Amniotic epithelial cell (primary cell): Measurements from ENCODE around the gene STAT1.
"Not testable (repeated sequence)": the region's sequence is repeated elsewhere in the genome, so short reads cannot be mapped to it uniquely, and the experiment has no call there.

Source experiments
- DNase-seq: peaks from one replicate; pipeline ENCODE4 v3.0.0-alpha.2; 2010; ENCODE audit warnings: low read depth

STAT1 gene

DNA sequence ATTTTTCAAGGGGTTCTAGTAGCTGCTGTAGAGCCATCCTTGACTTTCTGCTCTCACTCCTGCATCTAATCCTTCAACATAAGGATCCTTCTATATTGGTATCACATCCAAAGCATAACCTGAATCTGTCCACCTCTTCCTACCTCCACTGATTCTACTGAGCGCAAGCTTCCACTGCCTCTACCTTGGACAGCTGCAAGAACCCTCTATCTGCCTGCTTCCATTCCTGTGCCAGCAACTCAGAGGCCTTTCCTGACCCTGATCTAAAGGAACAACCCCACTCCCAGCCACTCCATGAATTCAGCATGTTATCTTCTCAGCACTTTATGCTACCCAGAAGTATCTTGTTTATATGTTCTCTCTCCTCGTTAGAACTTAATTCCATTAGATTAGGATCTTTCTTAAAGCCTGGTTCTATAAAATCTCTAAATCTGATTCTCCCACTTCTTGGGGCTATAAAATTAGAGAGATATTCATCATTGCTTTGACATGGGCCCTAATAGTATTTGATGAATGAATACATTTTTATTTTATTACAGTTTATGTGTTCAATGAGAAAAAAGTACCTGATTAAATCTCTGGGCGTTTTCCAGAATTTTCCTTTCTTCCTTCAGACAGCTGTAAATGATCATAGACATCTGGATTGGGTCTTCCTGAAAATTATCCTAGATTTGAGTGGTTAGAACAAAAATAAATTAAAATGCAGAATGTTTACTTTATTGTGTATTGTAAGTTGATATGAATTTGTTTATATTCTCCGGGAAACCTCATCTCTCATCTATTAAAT is 6.8 kb downstream of the STAT1 start:
- DNase-seq: no peak

DNA sequence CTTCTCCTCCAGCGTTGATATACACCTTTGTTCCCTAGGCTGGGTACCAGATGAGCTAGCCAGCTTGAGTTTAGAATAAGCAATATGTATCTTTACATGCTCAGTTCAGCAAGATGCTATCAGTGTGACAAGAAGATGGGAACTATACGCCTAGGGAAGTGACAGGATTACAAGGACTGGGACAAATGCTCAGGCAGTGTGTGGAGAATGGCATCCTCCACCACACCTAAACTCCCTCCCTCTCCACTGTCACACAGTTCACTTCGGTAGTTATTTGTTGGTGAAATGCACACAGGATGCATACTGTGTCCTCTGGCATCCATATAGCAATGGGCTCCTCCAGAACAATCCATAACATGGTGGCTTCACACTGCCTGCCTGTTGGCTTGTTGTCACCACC is 7.7 kb downstream of the STAT1 start:
- DNase-seq: no peak

DNA sequence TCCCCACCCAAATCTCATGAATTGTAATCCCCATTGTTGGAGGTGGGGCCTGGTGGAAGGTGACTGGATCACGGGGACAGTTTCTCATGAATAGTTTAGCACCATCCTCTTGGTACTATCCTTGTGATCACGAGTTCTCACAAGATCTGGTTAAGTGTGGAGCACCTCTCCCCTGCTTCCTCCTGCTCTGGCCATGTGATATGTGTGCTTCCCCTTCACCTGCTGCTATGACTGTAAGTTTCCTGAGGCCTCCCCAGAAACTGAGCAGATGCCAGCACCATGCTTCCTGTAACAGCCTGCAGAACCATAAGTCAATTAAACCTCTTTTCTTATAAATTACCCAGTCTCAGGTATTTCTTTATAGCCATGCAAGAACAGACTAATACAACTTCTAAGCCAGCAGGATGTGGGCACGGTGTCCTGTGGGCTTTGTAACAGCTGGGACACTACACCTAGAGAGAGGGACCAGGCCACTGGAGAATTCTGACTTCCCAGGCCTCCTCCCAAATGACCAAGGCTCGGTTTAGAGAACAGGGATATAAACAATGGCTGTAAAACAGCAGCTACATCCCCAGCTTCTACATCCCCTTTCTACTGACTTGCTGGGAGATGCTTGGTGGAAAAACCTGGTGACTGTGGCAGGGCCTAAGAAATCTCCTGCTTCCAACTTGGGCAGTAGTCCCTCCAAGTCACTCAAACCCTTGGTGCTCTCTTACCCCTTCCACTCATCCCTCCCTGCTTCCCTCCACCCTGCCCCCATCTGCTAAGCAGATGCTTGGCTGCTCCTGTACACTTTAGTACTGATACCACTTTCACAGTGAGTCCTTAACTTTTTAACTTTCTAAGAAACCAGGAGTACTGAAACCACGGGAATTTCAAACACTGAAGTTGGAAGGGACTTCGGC is 10.3 kb downstream of the STAT1 start:
- no peak for DNase-seq

DNA sequence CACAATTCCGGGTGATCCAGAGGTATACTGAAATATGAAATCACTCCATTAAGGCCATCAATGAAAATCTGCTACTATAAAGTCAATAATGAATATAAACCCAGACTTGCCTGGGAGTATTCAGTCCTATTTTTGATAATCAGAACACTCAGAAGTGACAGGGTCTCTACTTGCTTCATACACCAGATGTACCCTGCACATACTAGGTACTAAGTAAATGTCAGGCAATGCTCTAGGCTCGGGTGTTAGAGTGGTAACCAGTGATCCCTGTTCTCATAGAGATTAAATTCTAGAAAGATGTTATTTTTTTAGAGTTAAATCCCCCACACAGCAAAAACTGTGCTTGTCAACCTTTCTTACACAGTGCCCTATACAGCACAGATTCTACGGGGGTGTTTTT is 12.3 kb downstream of the STAT1 start:
- DNase-seq: no peak

DNA sequence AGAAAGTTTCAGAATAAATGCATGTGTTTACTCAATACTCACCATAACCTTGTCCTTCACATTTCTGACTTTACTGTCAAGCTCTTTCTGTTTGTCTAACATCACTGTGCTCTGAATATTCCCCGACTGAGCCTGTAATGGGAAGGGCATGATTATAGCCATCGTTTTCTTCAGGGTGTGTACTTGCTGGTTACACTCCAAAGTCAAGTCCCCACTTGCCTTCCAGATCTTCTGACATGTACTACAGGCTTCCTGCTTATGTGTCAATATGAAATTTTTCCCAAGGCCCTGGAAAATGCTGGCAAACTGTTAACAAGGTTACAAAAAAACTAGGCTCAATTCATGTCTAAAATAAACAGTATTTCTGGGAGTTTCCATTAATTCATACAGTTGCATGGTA is 12.9 kb downstream of the STAT1 start:
- no peak for DNase-seq

DNA sequence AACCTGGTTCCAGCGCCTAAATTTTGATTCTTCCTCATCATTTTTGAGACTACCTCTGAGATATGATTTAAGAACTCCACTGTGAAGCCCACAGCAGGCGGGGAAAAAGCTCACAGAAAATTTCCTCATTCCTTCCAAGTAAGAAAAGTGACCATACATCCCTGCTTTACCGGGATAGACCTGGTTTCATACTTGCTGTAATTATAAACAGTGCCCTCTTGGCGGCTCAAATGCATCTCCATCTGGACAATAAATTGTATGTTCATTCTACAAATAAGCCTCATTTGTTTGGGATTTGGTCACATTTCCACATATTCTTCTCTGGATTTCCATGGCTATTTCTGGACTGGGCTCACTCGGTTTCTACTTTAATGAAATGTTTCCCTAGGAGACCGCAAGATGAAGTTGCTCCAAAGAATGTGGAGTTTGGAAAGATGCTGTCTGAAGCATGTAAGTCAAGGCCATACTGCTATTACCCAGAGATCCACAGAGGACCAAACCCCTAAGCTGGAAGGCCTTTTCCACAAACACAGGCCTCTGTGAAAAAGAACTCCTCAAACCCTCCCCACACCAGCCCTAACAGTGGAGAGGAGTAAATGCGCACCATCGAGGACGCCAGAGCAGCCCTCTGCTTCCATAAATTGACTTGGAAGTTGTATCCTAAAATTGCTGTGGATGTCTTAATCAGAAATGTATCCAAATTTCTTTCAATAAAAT is 13.9 kb downstream of the STAT1 start:
- DNase-seq: peak; percentile 35

DNA sequence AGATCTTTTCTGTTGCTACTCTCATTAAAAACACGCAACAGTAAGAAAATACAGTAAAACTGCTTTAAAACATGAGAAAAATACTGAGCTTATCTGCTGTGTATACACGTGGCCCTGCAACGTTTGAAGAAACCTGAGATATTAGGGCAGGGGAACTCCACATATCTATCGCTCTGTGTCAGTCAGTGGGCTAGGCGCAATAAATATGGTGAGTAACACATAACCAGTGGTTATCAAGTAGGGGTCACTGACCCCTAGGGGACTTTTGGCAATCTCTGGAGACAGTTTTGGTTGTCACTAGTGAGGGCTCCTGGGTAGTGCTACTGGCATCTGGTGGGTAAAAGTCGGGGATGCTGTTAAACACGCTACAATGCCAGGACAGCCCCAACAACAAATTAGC is 14.9 kb downstream of the STAT1 start:
- DNase-seq: no peak

DNA sequence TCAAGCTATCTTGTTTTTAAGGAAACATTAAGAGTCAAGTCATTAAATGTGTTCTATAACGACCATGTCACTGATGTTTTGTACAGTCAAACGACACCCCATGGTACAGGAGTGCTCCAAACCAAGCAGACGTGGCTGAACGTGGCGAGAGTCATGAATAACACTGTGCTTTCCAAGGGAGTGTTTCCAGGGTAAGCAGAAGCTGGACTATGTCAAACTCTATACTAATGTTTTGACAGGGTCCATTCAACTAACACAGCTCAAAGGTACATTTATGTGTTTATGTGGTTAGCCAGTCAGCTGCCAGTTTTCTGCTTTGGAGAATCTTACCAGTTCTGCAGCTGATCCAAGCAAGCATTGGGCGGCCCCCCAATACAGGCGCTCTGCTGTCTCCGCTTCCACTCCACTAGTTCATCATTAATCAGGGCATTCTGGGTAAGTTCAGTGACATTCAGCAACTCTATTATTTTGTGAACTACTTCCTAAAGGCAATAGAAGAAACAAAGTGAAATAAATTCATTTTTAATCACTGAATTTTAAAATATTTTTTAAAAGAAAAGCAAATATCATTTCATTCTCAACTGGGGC is 16.4 kb downstream of the STAT1 start:
- DNase-seq: peak; percentile 73

DNA sequence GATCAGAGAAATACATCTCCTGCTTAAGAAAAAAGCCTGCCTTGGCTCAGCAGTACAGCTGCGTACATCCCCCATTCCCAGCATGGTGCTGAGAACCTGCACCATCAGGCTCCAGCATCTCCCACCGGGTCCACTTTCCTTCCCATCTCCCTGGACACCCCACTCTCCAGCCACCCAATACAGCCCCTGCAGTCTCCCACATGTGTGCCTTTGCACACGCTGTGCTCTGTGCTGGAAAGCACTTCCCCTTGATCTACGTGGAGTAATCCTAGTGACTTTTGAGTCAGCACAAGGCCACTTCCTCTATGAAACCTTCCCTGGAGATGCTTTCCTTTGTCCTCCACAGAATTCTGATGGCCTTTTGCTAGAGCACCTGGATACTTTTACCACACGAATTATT is 17.0 kb downstream of the STAT1 start:
- DNase-seq: no peak

DNA sequence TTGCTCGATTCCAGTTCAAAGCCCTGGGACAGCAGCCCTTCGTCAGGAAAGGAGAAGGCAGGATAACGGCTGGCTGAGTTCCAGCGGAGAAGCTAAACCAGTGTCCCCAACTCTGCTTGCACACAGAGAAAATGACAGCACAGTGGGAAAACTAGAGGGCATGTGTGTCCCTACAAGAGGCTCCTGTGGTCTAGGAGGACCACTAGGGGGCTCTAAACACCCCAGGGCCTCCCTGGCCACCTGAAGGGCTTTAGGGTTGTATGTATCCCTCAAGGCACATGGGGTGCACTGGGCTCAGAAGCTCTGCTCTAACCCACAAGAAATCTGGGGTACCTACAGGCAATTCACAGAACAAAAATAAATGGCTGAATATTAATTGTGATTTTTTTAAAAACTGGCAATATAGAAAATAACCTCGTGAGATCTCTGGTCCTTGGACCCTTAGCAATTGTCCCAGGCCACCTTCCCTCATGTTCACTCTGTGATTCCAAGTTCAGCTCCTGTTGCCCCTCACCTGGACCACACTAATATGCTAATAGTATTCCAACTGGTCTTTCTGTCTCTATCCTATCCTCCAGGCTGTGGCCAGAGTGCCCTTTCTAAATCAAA is 17.5 kb downstream of the STAT1 start:
- DNase-seq: peak; percentile 32

DNA sequence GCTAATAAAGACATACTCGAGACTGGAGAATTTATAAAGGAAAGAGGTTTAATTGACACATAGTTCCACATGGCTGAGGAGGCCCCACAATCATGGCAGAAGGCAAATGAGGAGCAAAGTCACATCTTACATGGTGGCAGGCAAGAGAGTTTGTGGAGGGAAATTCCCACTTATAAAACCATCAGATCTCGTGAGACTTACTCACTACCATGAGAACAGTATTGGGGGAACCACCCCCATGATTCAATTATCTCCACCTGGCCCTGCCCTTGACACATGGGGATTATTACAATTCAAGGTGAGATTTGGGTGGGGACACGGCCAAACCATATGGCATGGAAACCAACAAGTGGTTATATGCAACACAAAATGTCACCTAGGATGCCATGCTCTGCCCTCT is 18.7 kb downstream of the STAT1 start:
- DNase-seq: not testable (repeated sequence)

DNA sequence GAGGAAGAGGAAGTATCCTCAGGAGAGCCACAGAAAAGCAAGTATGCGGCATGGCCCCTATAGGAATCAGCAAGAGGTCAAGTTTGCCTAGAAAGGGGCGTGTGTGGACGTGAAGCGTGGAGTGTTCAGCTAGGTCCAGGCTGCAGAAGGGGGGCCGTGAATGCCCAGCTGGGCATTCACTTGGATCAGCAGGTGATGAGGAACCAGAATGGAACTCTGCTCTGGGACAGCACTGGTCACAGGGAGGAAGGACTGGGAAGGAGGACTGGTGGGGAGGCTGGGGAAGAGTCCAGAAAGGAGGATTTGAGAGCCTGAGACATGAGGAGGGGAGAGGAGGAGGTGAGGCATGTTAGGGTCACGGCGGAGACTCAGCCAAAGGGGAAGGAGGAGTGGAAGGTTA is 19.8 kb downstream of the STAT1 start:
- DNase-seq: no peak

DNA sequence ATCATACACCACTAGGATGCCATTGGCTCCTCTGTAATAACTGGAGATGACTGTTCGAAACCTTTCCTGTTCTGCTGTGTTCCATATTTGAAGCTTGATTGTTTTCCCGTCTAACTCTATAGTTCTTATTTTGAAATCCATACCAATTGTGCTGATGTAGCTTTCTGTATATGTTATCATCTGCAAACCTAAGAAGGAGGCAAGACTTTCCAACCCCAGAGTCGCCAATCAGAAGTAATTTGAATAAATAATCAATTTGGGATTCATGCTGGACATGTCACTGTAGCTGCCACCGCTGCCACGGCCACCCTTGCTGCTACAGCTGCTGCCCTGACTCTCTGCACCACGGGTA is 20.7 kb downstream of the STAT1 start:
- no peak for DNase-seq

DNA sequence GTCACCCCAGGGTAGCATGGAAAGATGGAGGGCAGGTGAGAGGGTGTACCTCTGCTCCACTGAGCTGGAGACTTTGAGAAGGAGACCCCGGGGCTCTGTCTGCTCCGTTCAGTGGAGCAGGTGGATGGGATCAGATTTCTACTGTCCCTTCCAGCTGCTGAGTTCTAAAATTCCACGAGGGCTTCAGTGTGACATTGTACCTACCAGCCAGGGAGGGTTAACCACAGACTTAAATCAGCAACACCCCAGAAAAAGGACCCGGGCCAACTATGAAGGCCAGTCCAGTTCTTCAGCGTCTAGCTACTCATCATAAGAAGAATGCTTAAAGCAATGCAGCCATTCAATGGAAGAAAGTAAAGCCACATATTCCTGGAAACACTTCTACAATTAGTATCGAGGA is 23.8 kb downstream of the STAT1 start:
- DNase-seq: no peak

DNA sequence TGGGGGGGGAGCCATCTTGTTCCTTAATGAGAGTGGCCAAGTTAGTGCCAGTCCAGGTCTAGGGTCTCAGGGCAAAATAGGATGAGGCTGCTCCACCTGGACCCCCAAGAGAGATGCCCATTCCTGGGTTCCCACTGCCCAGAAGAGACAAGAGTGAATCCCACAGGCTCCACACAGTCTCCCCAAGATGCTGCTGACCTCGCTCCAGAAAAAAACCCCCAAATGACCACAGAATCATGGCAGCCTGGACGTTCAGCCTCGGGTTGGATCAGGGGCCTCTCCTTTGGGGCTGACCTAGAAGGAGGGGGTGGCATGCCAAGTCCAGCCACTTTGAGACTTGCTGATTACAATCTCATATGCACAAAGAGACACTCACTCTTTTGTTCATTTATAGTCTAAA is 25.1 kb downstream of the STAT1 start:
- no peak for DNase-seq

DNA sequence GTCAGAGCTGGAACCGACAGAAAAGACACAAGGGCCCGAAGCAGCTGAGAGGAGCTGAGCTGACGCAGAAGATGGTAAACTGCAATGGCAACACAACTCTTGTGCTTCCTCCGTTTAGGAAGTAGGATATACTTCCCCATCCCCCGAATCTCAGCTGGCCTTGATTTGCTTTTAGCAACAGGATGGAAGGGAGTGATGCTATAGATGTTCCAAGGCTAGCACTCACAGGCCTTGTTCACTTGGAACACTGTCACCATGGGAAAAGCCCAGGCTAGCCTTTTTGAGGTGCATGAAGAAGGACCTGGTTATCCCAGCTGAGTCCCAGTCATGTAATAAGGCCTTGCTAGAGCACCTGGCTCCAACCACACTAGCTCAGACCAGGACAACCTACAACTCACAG is 26.0 kb downstream of the STAT1 start:
- DNase-seq: no peak

DNA sequence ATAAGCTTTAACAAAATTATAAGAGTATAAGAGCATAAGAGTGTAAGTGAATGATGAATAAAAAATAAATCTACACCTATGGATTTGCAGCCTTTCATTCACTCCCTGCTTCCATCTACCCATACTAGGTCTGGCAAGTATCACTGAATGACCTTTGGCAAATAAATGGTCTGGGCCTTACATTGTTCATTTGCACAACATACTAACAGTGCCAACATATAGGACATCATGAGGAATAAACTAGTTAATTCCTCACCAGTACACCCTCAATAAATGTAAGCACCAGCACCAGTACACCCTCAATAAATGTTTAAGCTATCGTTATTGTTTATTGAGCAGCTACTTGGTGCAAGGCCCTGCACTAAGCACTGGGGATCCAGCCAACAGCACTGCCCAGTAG is 26.9 kb downstream of the STAT1 start:
- DNase-seq: no peak

DNA sequence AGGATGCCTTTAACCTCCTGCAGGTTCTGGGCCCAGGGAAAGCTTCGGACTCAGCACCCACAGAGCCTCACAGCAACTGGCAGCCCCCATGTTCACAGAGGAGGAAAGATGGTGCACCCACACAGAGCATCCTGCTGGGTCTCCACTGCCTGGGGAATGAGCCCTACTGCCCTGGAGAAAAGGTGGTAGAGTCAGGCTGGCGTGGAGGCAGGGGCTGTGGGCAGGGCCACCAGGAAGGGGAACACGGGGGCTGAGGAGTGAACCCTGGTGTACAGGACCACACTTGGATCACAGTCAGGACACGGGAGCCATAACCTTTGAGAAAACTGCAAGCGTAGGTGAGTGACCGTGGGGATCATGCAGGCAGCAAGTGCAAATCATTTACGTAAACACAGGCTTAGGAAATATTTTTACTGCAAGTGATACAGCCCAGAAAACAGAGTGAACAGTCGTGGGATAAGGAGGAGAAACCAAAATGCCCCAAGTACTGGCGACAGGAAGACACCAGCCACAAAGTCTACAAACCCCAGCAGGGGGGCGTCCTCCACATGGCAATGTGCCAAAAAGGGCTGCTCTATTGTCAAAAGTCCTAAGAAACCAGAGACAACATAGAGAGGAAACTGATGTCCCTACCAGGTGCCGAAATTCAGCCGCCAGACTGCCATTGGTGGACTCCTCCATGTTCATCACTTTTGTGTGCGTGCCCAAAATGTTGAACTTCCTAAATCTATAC is 27.6 kb downstream of the STAT1 start:
- DNase-seq: no peak

DNA sequence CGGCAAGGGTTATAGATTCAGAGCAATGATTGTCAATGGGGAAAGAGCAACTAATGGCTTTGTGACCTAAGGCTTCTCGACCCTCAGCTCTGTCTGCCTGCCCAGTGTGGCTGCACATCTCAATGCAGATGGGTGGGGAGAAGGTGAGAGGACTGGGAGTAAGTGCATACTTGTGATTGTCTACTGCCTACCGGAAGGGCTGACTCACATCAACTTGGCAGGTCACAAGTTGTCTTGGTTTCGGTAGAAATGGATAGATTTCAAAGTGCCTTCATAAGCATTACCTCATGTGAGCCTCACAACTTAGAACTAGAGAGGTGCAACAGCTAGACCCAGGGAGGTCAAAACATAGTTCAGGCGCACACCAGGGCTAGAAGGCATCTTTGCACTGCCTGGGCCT is 29.4 kb downstream of the STAT1 start:
- DNase-seq: peak; percentile 77

DNA sequence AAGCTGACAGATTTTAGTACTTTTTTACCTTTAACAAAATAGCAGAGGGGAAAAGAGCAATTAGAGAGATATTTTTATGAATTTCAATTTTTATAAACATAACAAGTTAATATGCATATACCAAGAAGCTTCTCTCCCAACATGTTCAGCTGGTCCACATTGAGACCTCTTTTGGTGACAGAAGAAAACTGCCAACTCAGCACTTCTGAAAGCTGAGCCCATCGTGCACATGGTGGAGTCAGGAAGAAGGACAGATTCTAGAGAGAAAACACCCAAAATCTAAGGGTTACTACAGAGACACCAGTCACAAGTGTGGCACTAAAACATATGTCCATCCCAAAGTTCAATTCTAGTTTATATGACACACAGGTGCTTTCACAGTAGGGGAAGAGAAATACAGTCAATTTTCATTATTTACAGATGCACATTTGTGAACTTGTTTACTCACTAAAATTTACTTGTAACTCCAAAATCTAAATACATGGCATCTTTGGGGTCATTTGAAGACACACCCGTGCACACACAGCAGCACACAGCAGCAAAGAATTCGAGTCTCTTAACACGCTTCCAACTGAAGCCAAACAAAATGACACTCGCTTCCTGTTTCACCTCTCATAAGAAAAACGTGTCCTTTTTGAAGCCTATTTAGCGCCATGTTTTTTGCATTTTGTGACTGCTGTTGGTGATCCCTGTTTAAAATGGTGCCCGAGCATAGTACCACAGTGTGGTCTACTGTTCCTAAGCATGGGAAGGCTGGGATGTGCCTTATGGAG is 31.5 kb downstream of the STAT1 start:
- DNase-seq: no peak

DNA sequence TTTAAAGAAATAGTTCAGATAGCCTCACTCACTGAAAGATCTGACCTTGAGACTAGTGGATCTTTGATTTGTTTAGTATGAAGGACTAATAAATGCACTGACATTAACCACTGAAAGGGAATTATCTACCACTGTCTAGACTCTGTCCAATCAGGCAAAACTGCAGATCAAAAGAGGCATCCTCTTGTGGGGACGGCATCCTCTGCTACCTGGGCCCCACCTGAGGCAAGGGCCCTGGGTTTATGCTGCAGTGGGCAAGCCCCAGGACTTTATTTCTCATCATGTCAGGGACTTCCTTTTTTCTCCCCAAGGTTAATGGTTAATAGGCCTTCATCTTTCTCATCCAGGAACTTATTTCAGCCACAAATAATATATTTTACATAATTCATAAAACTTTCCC is 32.2 kb downstream of the STAT1 start:
- DNase-seq: no peak
